ENCODE measurements around the gene UCMA.

DNA sequence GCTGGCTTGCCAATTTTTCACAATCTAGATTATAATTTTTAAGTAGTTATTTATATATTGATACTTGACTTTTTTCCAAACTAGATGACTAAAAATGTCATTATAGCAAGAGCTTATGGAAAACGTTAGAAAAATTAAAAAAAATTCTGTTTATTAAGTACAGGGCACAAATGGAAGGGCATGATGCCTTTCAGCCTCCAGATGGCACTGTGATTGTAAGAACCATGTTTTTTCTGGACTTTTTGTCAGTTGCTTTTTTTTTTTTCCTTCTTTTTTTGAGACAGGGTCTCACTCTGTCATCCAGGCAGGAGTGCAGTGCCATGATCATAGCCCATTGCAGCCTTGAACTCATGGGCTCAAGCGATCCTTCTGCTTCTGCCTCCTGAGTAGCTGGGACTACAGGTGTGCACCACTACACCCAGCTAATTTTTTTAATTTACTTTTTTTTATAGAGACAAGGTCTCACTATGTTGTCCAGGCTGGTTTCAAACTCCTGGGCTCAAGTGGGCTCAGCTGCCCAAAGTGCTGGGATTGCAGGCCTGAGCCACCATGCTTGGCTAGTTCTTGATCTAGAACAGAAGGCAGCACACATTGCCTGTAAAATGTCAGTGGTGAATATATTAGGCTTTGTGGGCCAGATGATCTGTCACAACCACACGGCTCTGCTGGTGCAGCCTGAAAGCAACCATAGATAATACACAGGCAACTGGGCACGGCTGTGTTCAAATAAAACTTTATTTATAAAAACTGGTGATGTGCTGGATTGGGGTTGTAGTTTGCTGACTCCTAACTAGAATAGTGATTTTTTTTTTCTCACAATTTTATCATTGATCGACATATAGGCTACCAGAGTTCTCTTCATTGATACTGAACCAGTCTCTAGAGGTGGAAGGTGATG is 27.4 kb downstream of the UCMA start:
- TF ChIP-seq, protein P1, sequence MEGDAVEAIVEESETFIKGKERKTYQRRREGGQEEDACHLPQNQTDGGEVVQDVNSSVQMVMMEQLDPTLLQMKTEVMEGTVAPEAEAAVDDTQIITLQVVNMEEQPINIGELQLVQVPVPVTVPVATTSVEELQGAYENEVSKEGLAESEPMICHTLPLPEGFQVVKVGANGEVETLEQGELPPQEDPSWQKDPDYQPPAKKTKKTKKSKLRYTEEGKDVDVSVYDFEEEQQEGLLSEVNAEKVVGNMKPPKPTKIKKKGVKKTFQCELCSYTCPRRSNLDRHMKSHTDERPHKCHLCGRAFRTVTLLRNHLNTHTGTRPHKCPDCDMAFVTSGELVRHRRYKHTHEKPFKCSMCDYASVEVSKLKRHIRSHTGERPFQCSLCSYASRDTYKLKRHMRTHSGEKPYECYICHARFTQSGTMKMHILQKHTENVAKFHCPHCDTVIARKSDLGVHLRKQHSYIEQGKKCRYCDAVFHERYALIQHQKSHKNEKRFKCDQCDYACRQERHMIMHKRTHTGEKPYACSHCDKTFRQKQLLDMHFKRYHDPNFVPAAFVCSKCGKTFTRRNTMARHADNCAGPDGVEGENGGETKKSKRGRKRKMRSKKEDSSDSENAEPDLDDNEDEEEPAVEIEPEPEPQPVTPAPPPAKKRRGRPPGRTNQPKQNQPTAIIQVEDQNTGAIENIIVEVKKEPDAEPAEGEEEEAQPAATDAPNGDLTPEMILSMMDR (IDR thresholded peaks at IDR 0.05): peak in 2 of 7 experiments; percentile 25 to 31
- TF ChIP-seq POLR2A (IDR thresholded peaks at IDR 0.05): no peak
